Left lung (tissue), 10 donors: ENCODE results near the gene PLEKHG4B. TPM values are rescaled to one million over a fixed set of nuclear protein-coding genes. Genes with fewer than 3 reads are reported as not detected.

ENCODE experiments used
- ATAC-seq: fragments of 200-7000 bp; cut with Tn5 transposase; one replicate; pipeline ENCODE4 v1.9.1; 2020; ENCODE audit warnings: moderate library complexity
- DNase-seq, 4 donors: peaks; one replicate each; pipeline ENCODE4 v3.0.0-alpha.2; 2013 to 2020
- H3K27ac ChIP-seq, 2 donors: fragments of 200-600 bp; sonication (generic) in 1 of 2; one replicate each; pipeline versions ENCODE4 v1.5.0 to v1.8.0; 2020 to 2021
- H3K27me3 ChIP-seq, 2 donors: fragments of 200-600 bp; sonication (generic) in 1 of 2; one replicate each; pipeline versions ENCODE4 v1.5.0 to v1.8.0; 2020 to 2021
- H3K36me3 ChIP-seq, 2 donors: fragments of 200-600 bp; sonication (generic) in 1 of 2; one replicate each; pipeline versions ENCODE4 v1.5.0 to v1.8.0; 2020 to 2021
- H3K4me1 ChIP-seq, 2 donors: fragments of 200-600 bp; one replicate each; pipeline ENCODE4 v1.8.0; 2021
- H3K4me3 ChIP-seq, 2 donors: fragments of 200-600 bp; sonication (generic) in 1 of 2; one replicate each; pipeline versions ENCODE4 v1.5.0 to v1.8.0; 2020 to 2021; ENCODE audit warnings: mild to moderate bottlenecking in 1 of 2
- H3K9me3 ChIP-seq, 2 donors: fragments of 200-600 bp; sonication (generic) in 1 of 2; one replicate each; pipeline versions ENCODE4 v1.5.0 to v1.8.0; 2020 to 2021
- intact Hi-C, 2 donors: fragments of 100-400 bp; cut with DNase I; formaldehyde crosslinking; loops; one replicate each; pipeline versions ENCODE4 v1.11.2 to v1.14.2; 2022
- polyA plus RNA-seq, 6 donors: library from polyadenylated mRNA; unstranded; fragments of 120-200 nt; gene quantifications; one replicate each; pipeline ENCODE4 v1.2.1, GENCODE V29; 2013; ENCODE audit not compliant: insufficient read length in 6 of 6
- total RNA-seq, 2 donors: library from RNA; stranded (reverse); fragmentation: NEBNext Ultra II Directional; extraction: Animal tissue kit (Norgen Biotek cat#: 25700); gene quantifications; one replicate each; pipeline ENCODE4 v1.2.1, GENCODE V29; 2021
- TF ChIP-seq, protein P1 (sequence below), 2 donors: fragments of 200-600 bp; sonication (generic) in 1 of 2; IDR thresholded peaks; one replicate each; pipeline versions ENCODE4 v1.5.0 to v1.8.0; 2021; ENCODE audit warnings: antibody characterized with exemption in 2 of 2
- donor health status: DM: no; HTN: yes; CAD: no.
- donor health status: DM: no; HTN: no; CAD: no.

Gene PLEKHG4B
- total and polyA plus RNA-seq, 8 donors = 1.2 to 19.5 (median 15.5) TPM

DNA sequence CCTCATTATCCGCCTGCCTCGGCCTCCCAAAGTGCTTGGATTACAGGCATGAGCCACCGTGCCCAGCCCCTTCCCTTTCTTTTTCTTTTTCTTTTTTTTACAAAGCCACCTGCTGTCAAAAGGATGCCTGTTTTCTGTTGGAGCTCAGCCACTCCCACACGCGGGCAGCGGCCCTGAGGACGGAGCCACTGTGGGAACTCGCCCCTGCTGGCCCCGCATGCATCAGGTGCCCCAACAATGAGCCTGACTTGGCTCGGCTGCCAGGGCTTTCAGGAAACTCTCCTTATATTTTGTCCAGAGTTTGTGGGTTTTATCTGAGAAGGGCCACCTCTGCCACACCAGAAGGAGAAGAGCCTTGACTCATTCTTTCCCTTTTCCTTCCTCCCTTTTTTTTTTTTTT lies 62.3 kb downstream of the PLEKHG4B start:
- intact Hi-C loops = no loop called here

DNA sequence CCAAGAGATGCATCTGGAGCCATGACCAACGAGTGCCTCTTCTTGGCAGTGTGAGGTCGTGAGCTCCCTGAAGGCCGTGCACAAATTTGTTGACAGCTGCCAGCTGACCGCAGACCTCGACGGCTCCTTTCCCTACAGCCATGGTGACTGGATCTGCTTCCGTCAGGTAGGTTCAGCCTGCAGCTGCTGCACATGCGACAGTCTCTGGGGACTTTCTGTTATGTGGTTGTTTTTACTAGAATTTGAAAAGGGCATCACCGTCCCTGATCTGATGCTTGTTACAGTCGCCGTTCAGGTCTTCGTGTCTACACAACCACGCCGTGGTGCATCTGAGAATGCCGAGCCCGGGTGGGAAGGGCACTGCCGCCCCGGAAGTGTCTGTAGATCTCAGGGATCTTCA lies 62.9 kb downstream of the PLEKHG4B start:
- no peaks in the 10 kb centered on the region for H3K9me3 ChIP-seq
- H3K4me1 ChIP-seq = no peaks in the 10 kb centered on the region
- no peak overlapping the region for H3K4me3 ChIP-seq
- ATAC-seq = no peak
- no peak overlapping the region for H3K27ac ChIP-seq
- no peak for DNase-seq
- H3K36me3 ChIP-seq = no peaks in the 10 kb centered on the region
- intact Hi-C loops = no loop called here
- H3K27me3 ChIP-seq = peaks cover 0 to 9% of the 10 kb centered on the region in 2 donors
- TF ChIP-seq, protein P1, sequence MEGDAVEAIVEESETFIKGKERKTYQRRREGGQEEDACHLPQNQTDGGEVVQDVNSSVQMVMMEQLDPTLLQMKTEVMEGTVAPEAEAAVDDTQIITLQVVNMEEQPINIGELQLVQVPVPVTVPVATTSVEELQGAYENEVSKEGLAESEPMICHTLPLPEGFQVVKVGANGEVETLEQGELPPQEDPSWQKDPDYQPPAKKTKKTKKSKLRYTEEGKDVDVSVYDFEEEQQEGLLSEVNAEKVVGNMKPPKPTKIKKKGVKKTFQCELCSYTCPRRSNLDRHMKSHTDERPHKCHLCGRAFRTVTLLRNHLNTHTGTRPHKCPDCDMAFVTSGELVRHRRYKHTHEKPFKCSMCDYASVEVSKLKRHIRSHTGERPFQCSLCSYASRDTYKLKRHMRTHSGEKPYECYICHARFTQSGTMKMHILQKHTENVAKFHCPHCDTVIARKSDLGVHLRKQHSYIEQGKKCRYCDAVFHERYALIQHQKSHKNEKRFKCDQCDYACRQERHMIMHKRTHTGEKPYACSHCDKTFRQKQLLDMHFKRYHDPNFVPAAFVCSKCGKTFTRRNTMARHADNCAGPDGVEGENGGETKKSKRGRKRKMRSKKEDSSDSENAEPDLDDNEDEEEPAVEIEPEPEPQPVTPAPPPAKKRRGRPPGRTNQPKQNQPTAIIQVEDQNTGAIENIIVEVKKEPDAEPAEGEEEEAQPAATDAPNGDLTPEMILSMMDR (IDR thresholded peaks at IDR 0.05) = no peak

More for the DNA sequence above, 62.3 kb downstream of the PLEKHG4B start:
- no peaks in the 10 kb centered on the region for H3K9me3 ChIP-seq
- H3K4me1 ChIP-seq = no peaks in the 10 kb centered on the region
- TF ChIP-seq, protein P1 (IDR thresholded peaks at IDR 0.05) = no peak
- no peak overlapping the region for H3K4me3 ChIP-seq
- H3K27me3 ChIP-seq = peaks cover 0 to 7% of the 10 kb centered on the region in 2 donors
- H3K27ac ChIP-seq = no peak overlapping the region
- ATAC-seq (no peak), DNase-seq (no peak)
- no peaks in the 10 kb centered on the region for H3K36me3 ChIP-seq

DNA sequence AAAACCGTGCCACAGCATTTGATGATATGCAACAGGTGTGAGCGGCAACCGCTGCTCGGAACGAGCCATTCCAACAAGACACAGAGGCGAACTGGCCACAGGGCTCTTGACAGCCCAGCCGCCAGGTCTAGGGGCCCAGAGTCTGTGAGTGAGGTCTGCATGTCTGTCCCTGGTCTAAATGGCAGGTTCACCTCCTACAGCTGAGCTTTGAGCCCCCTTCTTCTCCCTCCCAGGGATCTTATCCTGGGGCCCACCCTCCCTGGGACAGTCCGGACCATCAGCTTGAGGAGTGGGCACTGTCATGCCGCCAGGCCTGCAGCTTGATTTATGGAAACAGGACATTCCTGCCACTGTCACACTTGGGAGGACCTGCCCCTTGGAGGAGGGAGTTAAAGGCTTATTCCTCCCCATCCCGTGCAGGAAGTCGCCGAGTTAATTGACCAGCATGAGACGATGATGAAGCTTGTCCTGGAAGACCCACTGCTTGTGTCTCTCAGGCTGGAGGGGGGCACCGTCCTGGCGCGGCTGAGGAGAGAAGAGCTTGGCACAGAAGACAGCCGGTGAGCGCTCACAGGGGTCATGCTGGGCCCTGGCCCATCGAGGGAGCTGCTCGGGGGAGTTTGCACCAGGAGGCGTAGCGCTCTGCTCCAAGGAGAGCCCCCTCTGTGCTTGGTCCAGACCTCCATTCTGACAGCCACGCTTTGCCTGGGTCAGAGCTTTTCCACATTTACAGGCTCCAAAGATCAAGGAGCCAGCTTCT lies 63.9 kb downstream of the PLEKHG4B start:
- Histone ChIP-seq H3K4me1 (no peaks in the 10 kb centered on the region), H3K4me3 (no peak overlapping the region), H3K36me3 (no peaks in the 10 kb centered on the region), H3K27me3 (peaks cover 0 to 13% of the 10 kb centered on the region in 2 donors), H3K9me3 (no peaks in the 10 kb centered on the region), H3K27ac (no peak overlapping the region)
- ATAC-seq = no peak
- DNase-seq = peak in 1 of 4 donors; percentile 70
- TF ChIP-seq, protein P1 (IDR thresholded peaks at IDR 0.05) = no peak
- intact Hi-C loops = no loop called here

DNA sequence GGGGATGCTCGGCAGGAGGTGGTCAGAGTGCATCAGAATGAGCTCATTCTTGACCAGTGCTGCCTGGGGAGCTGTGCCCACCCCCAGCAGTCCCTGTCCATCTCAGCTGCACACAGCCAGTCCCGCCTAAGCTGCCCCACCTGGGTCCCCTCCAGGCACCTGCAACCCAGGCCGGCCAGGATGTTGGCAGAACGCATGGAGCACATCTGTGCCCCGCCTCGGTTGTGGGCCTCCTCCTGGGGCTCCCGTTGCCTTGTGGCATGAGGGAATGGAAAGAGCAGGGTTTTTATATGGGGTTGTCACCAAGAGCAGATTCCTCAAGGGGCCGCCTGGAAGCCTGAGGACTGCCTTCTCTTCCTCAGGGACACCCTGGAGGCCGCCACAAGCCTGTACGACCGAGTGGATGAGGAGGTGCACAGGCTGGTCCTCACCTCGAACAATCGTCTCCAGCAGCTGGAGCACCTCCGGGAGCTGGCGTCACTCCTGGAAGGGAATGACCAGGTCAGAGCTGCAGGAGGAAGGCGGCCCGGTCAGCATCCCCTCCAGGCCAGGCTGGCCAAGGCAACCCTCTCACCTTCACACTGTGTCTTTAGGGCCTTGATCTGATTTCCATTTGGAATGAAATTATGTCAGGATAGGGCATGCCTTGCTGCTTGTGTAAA lies 64.6 kb downstream of the PLEKHG4B start:
- H3K4me3 ChIP-seq = no peak overlapping the region
- H3K27me3 ChIP-seq = peaks cover 0 to 13% of the 10 kb centered on the region in 2 donors
- TF ChIP-seq, protein P1 (IDR thresholded peaks at IDR 0.05) = no peak
- H3K36me3 ChIP-seq = no peaks in the 10 kb centered on the region
- ATAC-seq (no peak), DNase-seq (peak in 1 of 4 donors; percentile 72)
- no peak overlapping the region for H3K27ac ChIP-seq
- H3K9me3 ChIP-seq = no peaks in the 10 kb centered on the region
- no peaks in the 10 kb centered on the region for H3K4me1 ChIP-seq
- intact Hi-C loops = no loop called here

DNA sequence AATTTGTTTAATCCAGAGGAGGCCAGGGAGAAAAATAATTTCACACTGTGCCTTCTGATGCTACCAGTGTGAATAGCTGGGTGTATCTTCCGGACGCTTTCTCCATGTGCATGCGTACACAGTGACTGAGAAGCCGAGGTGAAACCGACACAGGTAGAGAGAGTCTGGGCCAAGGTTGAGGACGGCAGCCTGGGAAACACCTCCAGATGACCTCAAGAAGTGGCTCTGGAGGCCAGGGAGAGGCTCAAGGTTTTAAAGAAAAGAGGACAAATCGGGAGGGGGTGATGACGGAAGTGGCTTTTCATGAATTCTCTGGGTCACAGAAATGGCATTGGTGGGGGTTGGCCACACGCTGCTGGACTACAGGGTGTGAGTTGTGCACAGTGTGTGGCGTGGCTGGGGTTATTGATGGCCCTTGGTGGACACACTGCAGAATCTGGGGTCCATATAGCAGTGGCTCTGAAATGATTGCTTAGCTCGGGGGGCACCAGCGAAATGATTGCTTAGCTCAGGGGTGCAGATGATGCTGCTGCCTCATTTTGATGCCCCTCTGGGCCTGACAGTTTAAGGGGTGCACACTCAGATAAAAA lies 65.3 kb downstream of the PLEKHG4B start:
- Histone ChIP-seq H3K9me3 (no peaks in the 10 kb centered on the region), H3K4me3 (no peak overlapping the region), H3K27ac (no peak overlapping the region), H3K4me1 (no peaks in the 10 kb centered on the region), H3K27me3 (peaks cover 0 to 13% of the 10 kb centered on the region in 2 donors), H3K36me3 (no peaks in the 10 kb centered on the region)
- TF ChIP-seq, protein P1 (IDR thresholded peaks at IDR 0.05) = no peak
- ATAC-seq = no peak
- DNase-seq = no peak
- intact Hi-C loops = no loop called here
